Thyroid gland (tissue), 4 donors: ENCODE measurements around the gene DDX39B.

Experiments
- CTCF ChIP-seq, 6 experiments: fragments of 200-600 bp in 3 of 6; fragments of 450-650 bp in 3 of 6; sonication (generic) in 3 of 6; IDR thresholded peaks; one replicate each; pipeline ENCODE4 v1.5.1; 2016 to 2019; ENCODE audit warnings: antibody characterized with exemption in 6 of 6, mild to moderate bottlenecking in 2 of 6, inconsistent platforms in 1 of 6, moderate library complexity in 1 of 6
- POLR2A ChIP-seq, 2 donors: fragments of 450-650 bp; IDR thresholded peaks; one replicate each; pipeline ENCODE4 v1.6.1; 2017; ENCODE audit warnings: antibody characterized with exemption in 2 of 2, mild to moderate bottlenecking in 2 of 2, moderate library complexity in 1 of 2

- TF ChIP-seq POLR2A (IDR thresholded peaks at IDR 0.05) (no peak), CTCF (IDR thresholded peaks at IDR 0.05) (no peak)
These were observed 33.6 kb upstream of the DDX39B start, which contains the start of gene TNF for GRCh38 chr6:31575335-31575901.
